H9 (cell line): ENCODE measurements around the gene CSMD2. TPM values are rescaled to one million over a fixed set of nuclear protein-coding genes. Genes with fewer than 3 reads are reported as not detected.

Experiments
- DNase-seq: peaks from one replicate; pipeline ENCODE4 v3.0.0-alpha.2; 2017
- H2AFZ ChIP-seq: one replicate; pipeline ENCODE4 v1.6.1; 2013; ENCODE audit warnings: mild to moderate bottlenecking, low read length, control low read depth, moderate library complexity
- H2AK5ac ChIP-seq: 2 replicates; pipeline ENCODE4 v1.6.1; 2013; ENCODE audit warnings: low read length, control low read depth, mixed read lengths; ENCODE audit not compliant: insufficient read length
- H2BK120ac ChIP-seq: one replicate; pipeline ENCODE4 v1.6.1; 2013; ENCODE audit warnings: low read depth, mild to moderate bottlenecking, low read length, control low read depth, inconsistent platforms; ENCODE audit not compliant: poor library complexity, severe bottlenecking
- H2BK12ac ChIP-seq: 2 replicates; pipeline ENCODE4 v1.6.1; 2013; ENCODE audit warnings: low read length, control low read depth, mixed read lengths, low read depth; ENCODE audit not compliant: insufficient read length
- H2BK15ac ChIP-seq: 2 replicates; pipeline ENCODE4 v1.6.1; 2013; ENCODE audit warnings: low read depth, low read length, control low read depth
- H2BK20ac ChIP-seq: one replicate; pipeline ENCODE4 v1.6.1; 2013; ENCODE audit warnings: low read depth, mild to moderate bottlenecking, low read length, control low read depth, inconsistent platforms; ENCODE audit not compliant: poor library complexity, severe bottlenecking
- H2BK5ac ChIP-seq: 2 replicates; pipeline ENCODE4 v1.6.1; 2013; ENCODE audit warnings: low read length, control low read depth, mixed read lengths; ENCODE audit not compliant: insufficient read length
- H3K14ac ChIP-seq: 2 replicates; pipeline ENCODE4 v1.6.1; 2013; ENCODE audit warnings: low read length, control low read depth; ENCODE audit not compliant: insufficient read depth
- H3K18ac ChIP-seq: 2 replicates; pipeline ENCODE4 v1.6.1; 2013; ENCODE audit warnings: low read depth, mild to moderate bottlenecking, mixed read lengths, low read length, control low read depth; ENCODE audit not compliant: insufficient read length
- H3K23ac ChIP-seq: 2 replicates; pipeline ENCODE4 v1.6.1; 2013; ENCODE audit warnings: low read length, control low read depth, mixed read lengths, low read depth; ENCODE audit not compliant: insufficient read length
- H3K23me2 ChIP-seq: 2 replicates; pipeline ENCODE4 v1.6.1; 2013; ENCODE audit warnings: low read depth, mild to moderate bottlenecking, mixed read lengths, low read length, control low read depth; ENCODE audit not compliant: insufficient read length, poor library complexity, severe bottlenecking
- H3K27ac ChIP-seq: 2 replicates; pipeline ENCODE4 v1.5.1; 2013; ENCODE audit warnings: low read length, control low read depth, mixed read lengths, low read depth; ENCODE audit not compliant: insufficient read length
- H3K27me3 ChIP-seq: 2 replicates; pipeline ENCODE4 v1.6.1; 2013; ENCODE audit warnings: low read length, control low read depth, inconsistent platforms; ENCODE audit not compliant: insufficient read depth
- H3K4ac ChIP-seq: 2 replicates; pipeline ENCODE4 v1.6.1; 2013; ENCODE audit warnings: low read depth, mild to moderate bottlenecking, control low read depth, inconsistent platforms, low read length, moderate library complexity
- H3K4me1 ChIP-seq: 2 replicates; pipeline ENCODE4 v1.6.1; 2013; ENCODE audit warnings: low read length, control low read depth, inconsistent platforms; ENCODE audit not compliant: insufficient read depth
- H3K4me2 ChIP-seq: 2 replicates; pipeline ENCODE4 v1.6.1; 2013; ENCODE audit warnings: low read length, control low read depth, mixed read lengths; ENCODE audit not compliant: insufficient read length, insufficient read depth
- H3K56ac ChIP-seq: 2 replicates; pipeline ENCODE4 v1.6.1; 2013; ENCODE audit warnings: low read depth, mild to moderate bottlenecking, mixed read lengths, low read length, control low read depth; ENCODE audit not compliant: insufficient read length
- H3K79me1 ChIP-seq: 2 replicates; pipeline ENCODE4 v1.6.1; 2013; ENCODE audit warnings: low read depth, mild to moderate bottlenecking, moderate library complexity, low read length, control low read depth, inconsistent platforms; ENCODE audit not compliant: insufficient read depth, poor library complexity, severe bottlenecking
- H3K79me2 ChIP-seq: 2 replicates; pipeline ENCODE4 v1.6.1; 2013; ENCODE audit warnings: low read length, control low read depth, inconsistent platforms; ENCODE audit not compliant: insufficient read depth
- H3K9ac ChIP-seq: 2 replicates; pipeline ENCODE4 v1.6.1; 2013; ENCODE audit warnings: low read length, control low read depth, mixed read lengths; ENCODE audit not compliant: insufficient read length; ENCODE audit errors: extremely low read depth
- H3K9me3 ChIP-seq: one replicate; pipeline ENCODE4 v1.6.1; 2013; ENCODE audit warnings: low read depth, low read length, inconsistent platforms; ENCODE audit not compliant: control insufficient read depth
- H3T11ph ChIP-seq: one replicate; pipeline ENCODE4 v1.6.1; 2013; ENCODE audit warnings: mild to moderate bottlenecking, low read length, control low read depth, inconsistent platforms
- H4K20me1 ChIP-seq: one replicate; pipeline ENCODE4 v1.6.1; 2013; ENCODE audit not compliant: control insufficient read depth, insufficient read length, insufficient read depth
- H4K5ac ChIP-seq: 2 replicates; pipeline ENCODE4 v1.6.1; 2013; ENCODE audit warnings: low read depth, mild to moderate bottlenecking, mixed read lengths, low read length, control low read depth; ENCODE audit not compliant: insufficient read length
- H4K8ac ChIP-seq: replicated peaks from 2 replicates; pipeline ENCODE4 v1.6.1; 2013; ENCODE audit warnings: low read length, control low read depth, mixed read lengths, low read depth; ENCODE audit not compliant: insufficient read length
- H4K91ac ChIP-seq: 2 replicates; pipeline ENCODE4 v1.6.1; 2013; ENCODE audit warnings: low read depth, mild to moderate bottlenecking, moderate library complexity, mixed read lengths, low read length, control low read depth; ENCODE audit not compliant: insufficient read length
- H3K27ac Mint-ChIP-seq, 3 experiments: 2 replicates in 2 of 3; 3 replicates in 1 of 3; pipeline ENCODE4 v1.8.0; 2020 to 2021; ENCODE audit warnings: mixed read lengths in 3 of 3, mild to moderate bottlenecking in 1 of 3, moderate library complexity in 1 of 3
- H3K27me3 Mint-ChIP-seq: 2 replicates; pipeline ENCODE4 v1.8.0; 2021; ENCODE audit warnings: low read depth, mild to moderate bottlenecking, moderate library complexity, mixed read lengths
- H3K36me3 Mint-ChIP-seq, 3 experiments: 2 replicates in 2 of 3; 3 replicates in 1 of 3; pipeline ENCODE4 v1.8.0; 2020 to 2021; ENCODE audit warnings: low read depth in 3 of 3, mixed read lengths in 3 of 3; ENCODE audit not compliant: insufficient read depth in 1 of 3
- H3K4me1 Mint-ChIP-seq, 2 experiments: 2 replicates each; pipeline ENCODE4 v1.8.0; 2020; ENCODE audit warnings: mixed read lengths in 2 of 2
- H3K4me3 Mint-ChIP-seq, 2 experiments: 2 replicates in 1 of 2; 3 replicates in 1 of 2; pipeline ENCODE4 v1.8.0; 2020 to 2021; ENCODE audit warnings: mild to moderate bottlenecking in 2 of 2, mixed read lengths in 2 of 2, moderate library complexity in 1 of 2
- H3K9me3 Mint-ChIP-seq, 2 experiments: 2 replicates in 1 of 2; 3 replicates in 1 of 2; pipeline ENCODE4 v1.8.0; 2020; ENCODE audit warnings: mild to moderate bottlenecking in 2 of 2, mixed read lengths in 2 of 2, moderate library complexity in 1 of 2
- WGBS: extraction: QIAGEN DNeasy Blood & Tissue Kit; methylation state at CpG from one replicate; pipeline ENCODE4 v1.1.7; 2013; ENCODE audit warnings: missing lambda C conversion rate, low lambda C conversion rate, mixed read lengths; ENCODE audit not compliant: insufficient read length; ENCODE audit errors: extremely low coverage; 5-methylcytosine and 5-hydroxymethylcytosine counted together
- total RNA-seq: library from RNA; stranded (reverse); gene quantifications from 2 replicates; pipeline ENCODE4 v1.2.1, GENCODE V29; 2021
- TF ChIP-seq, protein P1 (sequence below): fragments of 200-600 bp; sonication (generic); conservative IDR thresholded peaks from 3 replicates; pipeline ENCODE4 v1.8.0; 2021; ENCODE audit warnings: antibody characterized with exemption, mild to moderate bottlenecking

The CSMD2 gene
- total RNA-seq, 1 experiment from 2014 or later, result 6.4 TPM

DNA sequence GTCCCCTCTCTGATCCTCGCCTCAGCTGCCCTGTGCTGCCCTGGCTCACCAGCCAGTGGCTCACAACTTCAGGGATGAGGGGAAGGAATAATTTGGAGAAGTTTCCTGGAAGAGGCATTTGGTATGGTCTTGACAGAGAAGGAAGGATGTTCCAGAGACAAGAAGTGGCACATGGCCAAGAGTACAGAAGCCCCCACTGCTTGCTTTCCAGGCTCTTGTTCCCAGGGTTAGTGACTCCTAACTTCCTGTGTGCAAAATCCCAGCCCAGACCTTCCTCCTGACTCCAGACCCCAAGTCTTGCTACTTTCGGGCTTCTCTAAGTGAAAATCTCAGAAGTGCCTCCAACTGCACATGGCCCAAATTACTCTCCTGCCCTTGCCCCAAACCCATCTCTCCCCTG lies 215.5 kb downstream of the CSMD2 start:
- no peak overlapping the region for H4K8ac ChIP-seq
- H4K91ac ChIP-seq, result no peak overlapping the region
- no peak overlapping the region for H2BK15ac ChIP-seq
- Mint-ChIP-seq H3K9me3 (no peaks in the 10 kb centered on the region), H3K27ac (no peak overlapping the region), H3K4me1 (no peaks in the 10 kb centered on the region), H3K27me3 (no peaks in the 10 kb centered on the region), H3K36me3 (no peaks in the 10 kb centered on the region; a peak in 1 of 7 replicates), H3K4me3 (no peak overlapping the region)
- H3T11ph ChIP-seq, result no peak overlapping the region
- WGBS, result no CpG with 5 or more reads among the region's 2 CpGs
- TF ChIP-seq, protein P1, sequence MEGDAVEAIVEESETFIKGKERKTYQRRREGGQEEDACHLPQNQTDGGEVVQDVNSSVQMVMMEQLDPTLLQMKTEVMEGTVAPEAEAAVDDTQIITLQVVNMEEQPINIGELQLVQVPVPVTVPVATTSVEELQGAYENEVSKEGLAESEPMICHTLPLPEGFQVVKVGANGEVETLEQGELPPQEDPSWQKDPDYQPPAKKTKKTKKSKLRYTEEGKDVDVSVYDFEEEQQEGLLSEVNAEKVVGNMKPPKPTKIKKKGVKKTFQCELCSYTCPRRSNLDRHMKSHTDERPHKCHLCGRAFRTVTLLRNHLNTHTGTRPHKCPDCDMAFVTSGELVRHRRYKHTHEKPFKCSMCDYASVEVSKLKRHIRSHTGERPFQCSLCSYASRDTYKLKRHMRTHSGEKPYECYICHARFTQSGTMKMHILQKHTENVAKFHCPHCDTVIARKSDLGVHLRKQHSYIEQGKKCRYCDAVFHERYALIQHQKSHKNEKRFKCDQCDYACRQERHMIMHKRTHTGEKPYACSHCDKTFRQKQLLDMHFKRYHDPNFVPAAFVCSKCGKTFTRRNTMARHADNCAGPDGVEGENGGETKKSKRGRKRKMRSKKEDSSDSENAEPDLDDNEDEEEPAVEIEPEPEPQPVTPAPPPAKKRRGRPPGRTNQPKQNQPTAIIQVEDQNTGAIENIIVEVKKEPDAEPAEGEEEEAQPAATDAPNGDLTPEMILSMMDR, result no peak
- no peak overlapping the region for H2BK20ac ChIP-seq
- DNase-seq, result no peak
- H3K27ac ChIP-seq, result no peak overlapping the region
- no peaks in the 10 kb centered on the region for H3K4me1 ChIP-seq
- no peak overlapping the region for H2AFZ ChIP-seq
- H3K9me3 ChIP-seq, result no peaks in the 10 kb centered on the region
- no peak overlapping the region for H2AK5ac ChIP-seq
- H3K79me1 ChIP-seq, result no peaks in the 10 kb centered on the region
- H2BK12ac ChIP-seq, result no peak overlapping the region
- no peaks in the 10 kb centered on the region; the same call in 1 of the 2 replicates for H3K27me3 ChIP-seq
- no peak overlapping the region for H3K9ac ChIP-seq
- H2BK5ac ChIP-seq, result no peak overlapping the region
- H3K4me2 ChIP-seq, result no peak overlapping the region
- H3K18ac ChIP-seq, result no peak overlapping the region
- no peaks in the 10 kb centered on the region for H3K79me2 ChIP-seq
- no peaks in the 10 kb centered on the region for H4K20me1 ChIP-seq
- no peaks in the 10 kb centered on the region for H3K23me2 ChIP-seq
- no peak overlapping the region for H3K56ac ChIP-seq
- no peak overlapping the region for H3K4ac ChIP-seq
- H3K23ac ChIP-seq, result no peak overlapping the region
- H2BK120ac ChIP-seq, result no peak overlapping the region
- no peak overlapping the region for H4K5ac ChIP-seq
- no peak overlapping the region for H3K14ac ChIP-seq
